ENCODE measurements around the gene PPP2R5C. TPM values are rescaled to one million over a fixed set of nuclear protein-coding genes. Genes with fewer than 3 reads are reported as not detected.

The PPP2R5C gene
- total and polyA plus RNA-seq, 2 of the 8 experiments (the other 6 are each of a cell fraction or from before 2014, with no cell fraction given): 49.6 to 95.9 TPM

- no peak for TF ChIP-seq CHD7 (IDR thresholded peaks at IDR 0.05; ENCODE audit: insufficient replicate concordance, low read length)
- no peak for TF ChIP-seq KDM5A (IDR thresholded peaks at IDR 0.05; ENCODE audit: low read length)
- TF ChIP-seq CTBP2 (IDR thresholded peaks at IDR 0.05; ENCODE audit: borderline replicate concordance, insufficient read depth, insufficient read length, low read length): no peak
- peak; percentile 44; the same call in 1 of the 2 replicates for TF ChIP-seq E2F6 (IDR thresholded peaks at IDR 0.05)
- no peak for TF ChIP-seq CBX5 (IDR thresholded peaks at IDR 0.05; ENCODE audit: low read depth, low read length)
- no peak for TF ChIP-seq PHF8 (conservative IDR thresholded peaks at IDR 0.05; ENCODE audit: low read depth, low read length)
- TF ChIP-seq ATF2 (IDR thresholded peaks at IDR 0.05; ENCODE audit: low read length): no peak
- TF ChIP-seq GTF2F1 (IDR thresholded peaks at IDR 0.05; ENCODE audit: borderline replicate concordance, low read depth, low read length): no peak
Measured at GRCh38 chr14:101917413-101918017, 156.0 kb downstream of the PPP2R5C start (continued).
